NK-92 treated with Interleukin-12 subunit alpha and Interleukin-12 subunit beta, amount 100 ng/mL, for 24 hours (cell line): ENCODE data around the gene CACNA1B.
"Not testable (repeated sequence)": the region's sequence is repeated elsewhere in the genome, so short reads cannot be mapped to it uniquely, and the experiment has no call there.

Source experiments
- DNase-seq: peaks from one replicate; lab custom pipeline; 2025; lab: John Stamatoyannopoulos, UW

CACNA1B gene

DNA sequence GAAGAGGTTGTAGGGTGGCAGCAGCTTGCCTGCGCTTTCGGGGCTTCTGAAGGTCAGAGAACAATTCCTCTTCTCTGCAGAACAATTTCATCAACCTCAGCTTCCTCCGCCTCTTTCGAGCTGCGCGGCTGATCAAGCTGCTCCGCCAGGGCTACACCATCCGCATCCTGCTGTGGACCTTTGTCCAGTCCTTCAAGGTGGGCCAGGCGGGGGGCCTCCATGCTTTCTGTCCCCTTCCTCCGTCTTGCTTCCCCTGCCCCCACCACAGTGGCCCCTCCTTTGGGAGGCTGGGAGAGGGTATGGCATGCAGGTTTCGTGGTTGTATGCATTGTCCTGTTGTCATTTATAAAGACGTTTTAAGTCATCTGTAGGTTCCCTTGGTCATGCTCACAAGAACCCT is 195.8 kb downstream of the CACNA1B start:
- DNase-seq: no peak

DNA sequence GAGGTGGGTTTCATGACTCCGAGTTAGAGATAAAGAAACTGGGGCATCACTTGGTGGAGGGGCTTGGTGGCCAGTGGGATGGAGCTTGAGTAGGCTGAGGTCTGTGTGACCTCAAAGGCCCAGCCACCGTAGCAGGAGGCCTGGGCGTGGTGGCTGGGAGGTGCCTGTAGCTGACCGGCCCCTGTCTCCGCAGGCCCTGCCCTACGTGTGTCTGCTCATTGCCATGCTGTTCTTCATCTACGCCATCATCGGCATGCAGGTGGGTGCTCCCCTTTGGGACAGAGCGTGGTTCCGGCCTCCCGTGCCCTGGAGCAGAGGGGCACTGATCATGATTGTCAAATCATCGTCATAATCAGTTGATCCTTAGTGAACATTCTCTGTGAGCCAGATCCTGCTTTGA is 196.2 kb downstream of the CACNA1B start:
- DNase-seq: no peak

DNA sequence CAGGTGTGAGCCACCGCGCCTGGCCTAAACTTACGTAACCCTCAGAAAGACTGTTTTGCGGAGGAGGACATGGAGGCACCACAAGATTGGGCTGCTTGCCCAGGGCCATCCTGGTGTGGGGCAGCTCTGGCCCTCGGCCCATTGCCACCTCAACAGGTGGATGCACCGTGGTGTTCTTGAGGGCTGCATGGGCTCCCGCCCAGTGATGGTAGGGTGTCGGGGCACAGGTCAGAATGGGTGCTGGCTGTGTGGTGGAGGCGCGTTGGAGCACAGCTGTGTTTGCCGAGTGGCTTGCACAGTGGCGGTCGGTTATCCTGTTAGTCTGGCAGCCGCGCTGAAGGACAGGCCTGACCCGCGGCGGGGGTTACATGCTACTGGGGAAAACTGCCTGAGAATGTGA is 196.9 kb downstream of the CACNA1B start:
- DNase-seq: no peak

DNA sequence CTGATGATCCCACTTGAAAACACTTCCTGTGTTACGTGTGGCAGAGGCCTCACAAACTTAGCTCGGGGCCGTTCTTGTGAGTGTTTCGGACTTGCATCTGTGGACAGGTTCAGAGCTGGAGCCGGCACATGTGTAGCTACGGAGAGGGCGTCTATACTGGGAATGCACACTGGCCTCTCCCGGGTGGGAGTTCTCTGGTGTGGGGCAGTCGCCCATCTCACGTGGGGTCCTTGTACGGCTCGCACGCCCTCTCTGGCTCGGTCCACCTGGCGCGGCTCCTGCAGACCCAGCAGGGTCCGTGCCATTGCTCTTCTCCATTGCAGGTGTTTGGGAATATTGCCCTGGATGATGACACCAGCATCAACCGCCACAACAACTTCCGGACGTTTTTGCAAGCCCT is 197.9 kb downstream of the CACNA1B start:
- no peak for DNase-seq

DNA sequence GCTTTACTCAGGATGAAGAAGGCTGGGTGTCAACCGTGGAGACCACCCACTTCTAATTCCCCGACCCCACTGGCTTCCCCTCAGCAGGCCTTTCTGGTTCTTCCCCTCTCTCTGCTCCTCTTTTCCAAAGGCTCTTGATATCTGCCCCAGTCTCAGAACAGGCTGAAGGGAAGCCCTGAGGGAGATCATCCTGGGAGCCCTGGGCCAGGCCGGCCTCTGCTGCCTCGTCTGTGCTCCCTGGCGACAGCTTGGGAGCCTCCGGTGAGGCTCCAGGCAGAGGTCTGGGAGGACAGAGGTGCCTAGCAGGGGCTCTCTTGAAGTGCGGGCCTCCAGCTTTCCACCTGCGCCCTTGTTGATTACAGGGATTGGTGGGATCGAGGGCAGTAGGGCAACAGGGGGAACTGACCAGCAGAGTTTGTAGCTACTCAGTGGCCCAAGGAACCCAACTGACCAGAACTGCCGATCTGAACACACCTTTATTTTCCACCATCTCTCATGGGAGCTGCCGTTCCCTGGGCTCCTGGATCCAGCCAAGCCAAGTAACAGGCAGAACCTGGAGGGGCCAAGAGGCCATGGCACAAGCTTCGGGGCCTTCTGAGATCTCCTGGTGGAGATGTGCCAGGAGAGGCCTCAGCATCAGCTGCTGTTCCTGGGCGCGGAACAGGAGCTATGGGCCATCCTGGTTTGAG is 198.5 kb downstream of the CACNA1B start:
- DNase-seq: no peak

DNA sequence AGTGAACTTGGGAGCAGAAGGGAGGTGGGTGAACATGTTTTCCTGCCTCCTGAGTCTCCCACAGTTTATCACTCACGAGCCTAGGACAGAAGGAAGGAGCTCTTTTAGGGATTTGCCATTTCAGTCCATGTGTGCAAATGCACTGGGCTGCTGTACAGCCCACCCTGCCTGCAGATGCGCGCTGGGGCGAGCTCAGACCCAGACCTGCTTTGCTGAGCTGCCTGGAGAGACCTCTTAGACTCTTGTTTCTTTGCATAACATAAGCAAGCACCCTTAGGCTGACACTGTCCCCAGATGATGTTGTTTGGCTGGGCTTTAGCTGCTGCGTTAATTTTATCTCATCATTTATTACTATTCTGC is 199.0 kb downstream of the CACNA1B start:
- no peak for DNase-seq

DNA sequence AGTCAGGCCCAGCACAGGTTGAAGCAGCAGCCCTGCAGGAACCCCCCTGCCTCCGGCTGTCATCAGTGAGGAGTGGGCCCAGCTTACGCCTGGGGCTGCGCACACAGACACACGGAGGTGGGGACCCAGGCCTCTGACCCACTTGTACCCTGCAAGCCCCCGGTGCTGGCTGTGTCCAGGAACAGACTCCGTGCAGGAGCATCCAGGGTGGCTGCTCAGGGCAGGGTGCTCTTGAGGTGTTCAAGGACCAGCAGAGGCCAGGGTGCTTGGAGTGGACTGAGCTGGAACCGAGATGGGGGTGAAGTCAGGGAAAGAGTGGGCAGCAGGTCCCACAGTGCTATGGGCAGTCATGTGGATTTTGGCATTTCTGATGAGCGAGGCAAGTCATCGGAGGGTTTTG is 199.5 kb downstream of the CACNA1B start:
- no peak for DNase-seq

DNA sequence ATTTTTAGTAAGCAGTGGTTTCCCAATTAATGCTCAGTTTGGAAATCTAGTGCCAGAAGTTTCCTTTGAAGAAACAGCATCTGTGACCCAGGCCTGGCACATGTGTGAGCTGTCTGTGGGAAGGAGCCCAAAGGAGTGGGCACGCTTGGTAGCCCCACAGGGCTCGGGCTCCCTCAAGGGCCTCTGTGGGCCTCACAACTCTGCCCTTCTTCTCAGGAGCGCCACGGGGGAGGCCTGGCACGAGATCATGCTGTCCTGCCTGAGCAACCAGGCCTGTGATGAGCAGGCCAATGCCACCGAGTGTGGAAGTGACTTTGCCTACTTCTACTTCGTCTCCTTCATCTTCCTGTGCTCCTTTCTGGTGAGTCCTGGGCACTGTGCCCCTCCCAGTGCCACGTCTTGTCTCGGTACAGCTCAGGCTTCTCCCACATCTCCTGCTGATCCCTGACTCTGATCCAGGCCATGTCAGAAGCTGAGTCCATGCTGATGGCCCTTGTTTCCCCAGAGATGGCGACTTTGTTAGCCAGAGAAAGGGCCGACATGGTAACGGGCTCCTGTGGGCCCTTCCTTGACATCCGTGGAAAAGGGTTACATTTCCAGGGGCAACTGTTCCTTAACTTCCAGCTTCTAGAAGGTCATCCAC is 200.4 kb downstream of the CACNA1B start:
- no peak for DNase-seq

DNA sequence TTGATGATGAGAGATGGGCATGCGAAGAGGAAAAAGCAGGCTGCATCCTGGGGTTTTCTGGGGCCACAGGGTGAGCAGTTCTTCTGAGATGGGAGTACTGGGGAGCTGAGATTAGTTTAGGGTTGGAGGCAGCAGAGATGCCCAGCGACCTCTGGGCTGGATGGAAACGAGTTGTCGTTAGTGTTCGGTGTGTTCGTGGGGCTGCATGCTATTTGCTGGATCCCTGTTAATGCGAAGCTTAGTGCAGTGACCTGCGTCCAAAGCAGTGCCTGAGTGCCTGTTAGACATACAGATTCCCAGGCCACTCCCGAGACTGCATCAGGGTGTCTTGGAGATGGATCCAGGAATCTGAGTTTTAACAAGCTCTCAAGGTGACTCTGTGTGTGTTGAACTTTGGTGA is 201.3 kb downstream of the CACNA1B start:
- DNase-seq: no peak

DNA sequence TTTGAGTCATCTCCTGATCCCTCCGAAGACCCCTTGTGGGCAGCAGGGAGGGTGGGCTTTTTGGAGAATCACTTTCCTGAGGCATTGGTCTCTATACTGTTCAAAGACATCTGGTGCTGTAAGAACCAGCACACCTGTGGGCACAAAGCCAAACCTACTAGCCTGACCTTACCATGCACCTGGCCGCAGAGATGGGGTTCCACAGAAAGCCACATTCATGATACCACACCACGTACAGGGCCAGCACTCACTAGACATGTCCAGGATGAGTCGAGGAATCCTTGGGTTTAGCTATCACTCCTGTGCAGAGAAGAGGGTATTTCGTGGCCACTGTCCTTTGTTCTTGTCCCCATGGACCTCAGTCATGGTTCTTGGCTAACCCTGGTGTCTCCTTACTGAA is 203.4 kb downstream of the CACNA1B start:
- DNase-seq: no peak

DNA sequence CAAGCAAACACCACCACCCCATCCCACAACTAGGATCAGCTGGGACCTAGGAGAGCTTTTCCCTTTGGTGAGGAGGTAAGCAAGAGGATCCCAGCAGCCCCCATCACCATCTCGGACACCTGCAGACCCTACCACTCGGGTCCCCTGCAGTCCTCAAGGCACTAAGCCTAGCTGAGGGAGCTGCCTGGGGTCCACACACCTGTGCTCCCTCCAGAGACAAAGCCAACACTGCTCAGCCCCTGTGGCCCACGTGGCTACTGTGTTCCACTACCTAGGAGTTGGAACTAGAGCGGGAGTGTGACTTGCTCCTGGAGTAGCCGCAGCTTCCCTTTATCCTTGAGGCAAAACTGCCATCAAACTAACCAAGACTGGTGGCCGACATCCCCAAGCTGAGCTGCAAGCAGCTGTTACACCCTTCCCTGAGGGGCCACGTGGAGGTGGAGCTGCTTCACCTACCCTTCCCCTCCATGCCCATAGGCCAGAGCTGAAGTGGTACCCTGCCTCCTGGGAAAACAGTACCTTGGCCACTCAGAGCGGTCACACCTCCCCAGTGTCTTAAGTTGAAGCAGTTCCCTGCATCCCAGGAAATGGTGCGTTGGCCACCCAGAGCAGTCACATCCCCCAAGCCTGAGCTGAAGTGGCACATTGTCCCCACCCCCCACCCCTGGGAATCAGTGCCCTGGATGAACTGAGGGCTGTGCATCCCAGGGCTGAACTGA is 205.5 kb downstream of the CACNA1B start:
- DNase-seq: no peak

DNA sequence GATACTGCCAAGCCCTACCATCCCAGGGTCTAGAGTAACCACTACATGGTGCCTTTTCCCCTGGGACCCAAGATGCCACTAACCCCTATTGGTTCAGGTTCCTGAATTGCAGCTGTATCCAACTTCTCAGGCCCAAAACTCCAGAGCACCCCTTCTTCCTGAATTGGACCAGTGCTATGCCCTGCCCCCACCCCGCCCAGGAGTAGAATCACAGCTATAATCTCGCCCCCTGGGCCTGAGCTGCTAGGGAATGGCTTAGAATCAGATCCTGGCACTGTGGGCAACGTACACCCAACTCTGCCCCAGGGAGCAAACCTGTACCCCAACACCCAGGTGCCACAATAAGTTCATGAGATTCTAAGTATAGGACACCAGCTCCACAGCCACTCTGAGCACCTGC is 206.3 kb downstream of the CACNA1B start:
- no peak for DNase-seq

DNA sequence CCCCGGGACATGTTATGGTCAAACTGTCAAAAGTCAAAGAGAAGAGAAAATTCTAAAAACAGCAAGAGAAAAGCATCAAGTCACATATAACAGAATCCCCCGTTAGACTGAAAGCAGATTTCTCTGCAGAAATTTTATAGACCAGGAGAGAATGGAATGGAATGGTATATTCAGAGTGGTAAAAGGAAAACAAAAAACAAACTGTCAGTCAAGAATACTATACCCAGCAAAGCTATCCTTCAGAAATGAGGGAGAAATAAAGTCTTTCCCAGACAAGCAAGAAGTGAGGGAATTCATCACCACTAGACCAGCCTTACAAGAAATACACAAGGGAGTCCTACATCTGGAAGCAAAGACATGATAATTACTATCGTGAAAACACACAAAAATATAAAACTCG is 208.0 kb downstream of the CACNA1B start:
- DNase-seq: no peak

DNA sequence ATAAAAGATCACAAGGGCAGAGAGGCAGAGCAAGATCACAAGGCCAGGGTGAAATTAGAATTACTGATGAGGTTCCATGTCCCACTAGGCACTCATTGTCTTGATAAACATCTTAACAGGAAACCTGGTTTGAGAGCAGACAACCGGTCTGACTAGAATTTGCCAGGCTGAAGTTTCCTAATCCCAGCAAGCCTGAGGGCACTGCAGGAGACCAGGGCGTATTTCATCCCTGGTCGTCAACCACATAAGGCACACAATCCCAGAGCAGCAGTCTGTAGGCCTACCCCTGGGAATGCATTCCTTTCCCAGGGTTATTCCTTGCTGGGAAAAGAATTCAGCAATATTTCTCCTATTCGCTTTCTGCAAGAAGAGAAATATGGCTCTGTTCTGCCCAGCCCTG is 214.5 kb downstream of the CACNA1B start:
- not testable (repeated sequence) for DNase-seq

DNA sequence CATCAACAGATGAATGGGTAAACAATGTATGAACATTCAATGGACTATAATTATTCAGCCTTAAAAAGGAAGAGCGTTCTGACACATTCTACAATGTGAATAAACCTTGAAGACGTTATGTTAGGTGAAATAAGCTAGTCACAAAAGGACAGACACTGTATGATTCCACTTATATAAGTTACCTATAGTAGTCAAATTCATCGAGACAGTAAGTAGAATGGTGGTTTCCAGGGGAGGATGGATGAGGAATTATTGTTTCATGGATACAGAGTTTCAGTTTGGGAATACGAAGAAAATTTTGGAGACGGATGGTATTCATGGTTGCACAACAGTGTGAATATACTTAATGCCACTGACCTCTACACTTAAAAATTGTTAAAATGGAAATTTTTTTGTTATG is 216.4 kb downstream of the CACNA1B start:
- DNase-seq: no peak

DNA sequence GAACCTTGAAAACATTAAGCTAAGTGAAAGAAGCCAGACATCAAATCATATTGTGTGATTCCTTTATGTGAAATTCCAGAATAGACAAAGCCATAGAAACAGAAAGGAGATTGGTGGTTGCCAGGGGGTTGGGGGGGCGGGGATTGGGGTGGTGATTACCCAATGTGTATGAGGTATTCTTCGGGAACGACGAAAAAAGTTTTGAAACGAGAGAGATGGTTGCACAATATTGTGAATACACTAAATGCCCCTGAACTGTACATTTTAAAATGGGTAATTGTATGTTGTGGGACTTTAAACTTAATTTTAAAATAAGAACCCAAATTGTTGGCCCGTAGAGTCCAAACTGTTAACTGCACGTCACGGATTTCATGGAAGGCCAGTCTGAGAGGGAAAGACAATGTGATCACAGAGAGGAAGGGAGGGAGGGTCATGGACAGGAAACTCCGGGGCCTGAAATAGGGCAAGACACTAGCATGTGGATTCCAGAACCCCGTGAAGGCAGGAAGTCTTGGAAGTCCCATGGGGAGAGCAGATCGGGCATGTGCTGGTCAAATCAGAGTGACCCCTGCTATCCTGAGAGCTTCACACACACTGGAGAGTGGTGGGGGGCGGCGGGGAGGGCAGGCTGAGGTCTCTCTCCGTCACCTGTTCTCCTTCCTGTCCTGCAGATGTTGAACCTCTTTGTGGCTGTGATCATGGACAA is 218.4 kb downstream of the CACNA1B start:
- no peak for DNase-seq

DNA sequence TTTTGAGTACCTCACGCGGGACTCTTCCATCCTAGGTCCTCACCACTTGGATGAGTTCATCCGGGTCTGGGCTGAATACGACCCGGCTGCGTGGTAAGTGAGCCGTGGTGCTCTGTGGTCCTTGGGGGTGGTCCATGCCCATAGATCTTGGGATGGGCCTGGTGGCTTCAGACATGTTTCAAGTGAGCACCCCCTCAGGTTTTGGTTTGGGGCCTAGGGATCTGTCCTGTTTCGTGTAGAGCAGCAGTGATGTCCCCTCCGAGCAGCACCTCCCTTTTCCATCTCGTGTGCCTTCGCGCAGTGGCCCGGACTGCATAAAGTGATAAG is 218.9 kb downstream of the CACNA1B start:
- DNase-seq: no peak

DNA sequence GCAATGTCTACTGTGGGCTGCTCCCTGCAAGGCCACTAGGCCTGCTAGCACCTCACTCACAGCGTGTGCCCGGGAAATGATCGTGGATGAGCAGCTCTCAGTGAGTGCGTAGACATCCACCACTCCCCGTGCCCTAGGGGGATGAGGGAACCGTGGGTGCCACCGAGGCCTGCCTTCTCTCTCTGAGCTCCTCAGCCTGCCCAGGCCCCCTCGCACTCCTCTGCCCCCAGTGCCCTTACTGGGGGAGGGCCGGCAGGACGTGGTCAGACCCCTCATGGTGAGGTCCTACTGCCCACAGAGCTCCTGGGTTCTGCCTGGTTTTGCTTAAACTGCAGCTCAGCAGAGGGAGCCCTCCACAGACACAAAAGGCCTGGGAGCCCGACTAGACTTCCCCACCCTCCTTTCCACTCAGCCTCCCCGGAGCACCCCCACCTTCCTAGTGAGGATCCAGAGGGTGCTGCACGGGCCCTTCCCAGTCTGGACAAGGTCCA is 220.0 kb downstream of the CACNA1B start:
- no peak for DNase-seq

DNA sequence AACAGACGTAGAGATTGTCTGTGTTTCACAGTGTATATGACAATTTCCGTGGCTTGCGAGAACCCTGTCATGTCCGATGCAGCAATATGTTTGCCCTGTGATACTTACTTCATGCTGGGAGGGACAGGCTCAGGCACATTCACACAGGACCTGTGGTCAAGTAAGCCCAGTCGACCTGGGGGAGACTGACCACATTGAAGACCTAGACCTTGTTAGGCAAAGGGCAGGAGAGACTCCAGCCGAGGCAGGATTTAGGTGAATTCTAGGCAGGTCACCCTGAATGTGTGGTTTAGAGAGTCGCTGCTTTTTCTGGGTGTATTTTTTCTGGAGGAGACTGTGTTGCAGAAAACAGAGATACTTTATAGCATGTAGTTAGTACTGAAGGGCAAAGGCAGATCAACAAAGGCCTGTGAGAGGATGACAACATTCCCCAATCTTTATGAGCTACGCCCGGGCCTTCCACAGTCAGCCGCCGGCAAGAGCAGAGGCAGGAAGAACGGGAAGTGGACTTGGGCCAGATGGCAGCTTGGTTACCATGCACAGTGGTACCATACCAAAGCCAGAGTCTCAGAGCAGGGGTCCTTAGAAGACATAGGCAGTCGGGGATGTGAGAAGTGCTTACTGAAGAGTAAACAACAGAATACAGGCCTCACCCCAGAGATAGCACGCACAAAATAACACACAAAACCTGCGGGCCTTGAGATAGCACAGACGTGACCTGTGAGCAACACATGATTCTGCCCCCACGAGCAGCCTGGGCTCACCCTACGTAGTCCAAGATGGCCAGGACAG is 220.7 kb downstream of the CACNA1B start:
- DNase-seq: no peak

DNA sequence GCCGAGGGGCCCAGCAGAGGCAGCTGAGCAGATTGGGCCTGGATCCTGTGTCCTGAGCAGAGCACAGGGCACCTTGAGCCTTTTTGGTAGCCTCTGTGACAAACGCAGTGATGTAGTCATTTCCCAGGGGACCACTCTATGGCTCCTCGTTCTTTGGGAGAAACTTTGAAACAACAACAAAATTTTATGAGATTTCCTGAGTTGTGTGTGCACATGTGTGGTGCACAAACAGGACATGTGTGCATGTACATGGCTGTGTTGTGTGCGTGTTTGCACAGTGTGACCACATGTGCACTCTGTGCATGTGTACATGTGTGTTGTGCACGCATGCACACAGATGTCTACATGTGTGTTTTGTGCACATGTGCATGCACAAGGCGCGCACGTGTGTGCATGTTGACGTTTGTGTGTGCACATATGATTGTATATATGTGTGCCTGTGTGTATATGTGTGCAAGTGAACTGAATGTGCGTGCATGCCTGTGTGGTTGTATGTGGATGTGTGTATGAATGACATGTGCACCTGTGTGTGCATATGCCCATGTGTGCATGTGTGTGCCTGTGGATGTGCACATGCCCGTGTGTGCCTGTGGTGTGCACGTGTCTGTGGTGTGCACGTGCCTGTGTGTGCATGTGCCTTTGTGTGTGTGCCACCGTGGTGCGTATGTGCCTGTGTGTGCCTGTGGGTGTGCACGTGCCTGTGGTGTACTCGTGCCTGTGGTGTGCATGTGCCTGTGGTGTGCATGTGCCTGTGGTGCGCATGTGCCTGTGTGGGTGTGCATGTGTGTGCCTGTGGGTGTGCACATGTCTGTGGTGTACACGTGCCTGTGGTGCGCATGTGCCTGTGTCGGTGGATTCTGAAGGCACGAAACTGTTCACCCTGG is 221.6 kb downstream of the CACNA1B start:
- DNase-seq: no peak
